Measurements from ENCODE around the gene PTCH2. TPM values are rescaled to one million over a fixed set of nuclear protein-coding genes. Genes with fewer than 3 reads are reported as not detected.
"Not testable (repeated sequence)": the region's sequence is repeated elsewhere in the genome, so short reads cannot be mapped to it uniquely, and the experiment has no call there.

Gene PTCH2
- total RNA-seq, 1 donor from 2014 or later: 3.0 TPM

DNA sequence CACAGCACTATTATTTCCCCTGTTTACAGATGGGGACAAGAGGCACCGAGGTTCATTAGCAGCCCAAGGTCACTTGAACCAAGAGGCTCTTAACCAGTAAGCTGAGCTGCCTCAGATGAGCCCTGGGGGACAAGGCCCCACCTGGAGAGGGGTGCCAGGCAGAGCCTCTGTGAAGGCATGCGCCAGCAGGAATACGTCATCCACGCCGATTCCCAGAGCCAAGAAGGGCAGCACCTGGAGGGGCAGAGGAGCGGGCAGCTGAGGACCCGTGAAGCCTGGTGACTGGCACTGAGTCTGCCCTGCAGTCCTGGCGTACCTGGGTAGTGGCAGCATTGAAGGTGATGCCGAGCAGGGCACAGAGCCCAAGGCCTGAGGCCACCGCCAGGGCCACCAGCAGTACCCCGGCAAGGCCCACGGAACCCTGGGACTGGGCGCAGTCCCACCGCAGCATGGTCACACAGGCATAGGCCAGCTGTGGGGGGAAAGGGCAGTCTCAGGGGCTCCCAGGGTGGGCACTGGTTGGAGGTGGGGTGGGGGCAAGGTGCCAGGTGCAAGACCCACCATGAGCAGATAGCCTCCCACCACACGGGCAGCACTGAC lies 14.1 kb downstream of the PTCH2 start:
- Mint-ChIP-seq H3K27me3 (no peaks in the 10 kb centered on the region), H3K4me3 (ENCODE audit: low read depth) (no peak overlapping the region), H3K9me3 (ENCODE audit: low read depth) (no peaks in the 10 kb centered on the region), H3K4me1 (ENCODE audit: low read depth) (peaks cover 2% of the 10 kb centered on the region), H3K36me3 (ENCODE audit: insufficient read depth) (no peaks in the 10 kb centered on the region), H3K27ac (no peak overlapping the region)
- no peak for DNase-seq (ENCODE audit: low spot score, unreplicated experiment)
- TF ChIP-seq, protein P1, sequence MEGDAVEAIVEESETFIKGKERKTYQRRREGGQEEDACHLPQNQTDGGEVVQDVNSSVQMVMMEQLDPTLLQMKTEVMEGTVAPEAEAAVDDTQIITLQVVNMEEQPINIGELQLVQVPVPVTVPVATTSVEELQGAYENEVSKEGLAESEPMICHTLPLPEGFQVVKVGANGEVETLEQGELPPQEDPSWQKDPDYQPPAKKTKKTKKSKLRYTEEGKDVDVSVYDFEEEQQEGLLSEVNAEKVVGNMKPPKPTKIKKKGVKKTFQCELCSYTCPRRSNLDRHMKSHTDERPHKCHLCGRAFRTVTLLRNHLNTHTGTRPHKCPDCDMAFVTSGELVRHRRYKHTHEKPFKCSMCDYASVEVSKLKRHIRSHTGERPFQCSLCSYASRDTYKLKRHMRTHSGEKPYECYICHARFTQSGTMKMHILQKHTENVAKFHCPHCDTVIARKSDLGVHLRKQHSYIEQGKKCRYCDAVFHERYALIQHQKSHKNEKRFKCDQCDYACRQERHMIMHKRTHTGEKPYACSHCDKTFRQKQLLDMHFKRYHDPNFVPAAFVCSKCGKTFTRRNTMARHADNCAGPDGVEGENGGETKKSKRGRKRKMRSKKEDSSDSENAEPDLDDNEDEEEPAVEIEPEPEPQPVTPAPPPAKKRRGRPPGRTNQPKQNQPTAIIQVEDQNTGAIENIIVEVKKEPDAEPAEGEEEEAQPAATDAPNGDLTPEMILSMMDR (IDR thresholded peaks at IDR 0.05; ENCODE audit: unreplicated experiment): no peak

DNA sequence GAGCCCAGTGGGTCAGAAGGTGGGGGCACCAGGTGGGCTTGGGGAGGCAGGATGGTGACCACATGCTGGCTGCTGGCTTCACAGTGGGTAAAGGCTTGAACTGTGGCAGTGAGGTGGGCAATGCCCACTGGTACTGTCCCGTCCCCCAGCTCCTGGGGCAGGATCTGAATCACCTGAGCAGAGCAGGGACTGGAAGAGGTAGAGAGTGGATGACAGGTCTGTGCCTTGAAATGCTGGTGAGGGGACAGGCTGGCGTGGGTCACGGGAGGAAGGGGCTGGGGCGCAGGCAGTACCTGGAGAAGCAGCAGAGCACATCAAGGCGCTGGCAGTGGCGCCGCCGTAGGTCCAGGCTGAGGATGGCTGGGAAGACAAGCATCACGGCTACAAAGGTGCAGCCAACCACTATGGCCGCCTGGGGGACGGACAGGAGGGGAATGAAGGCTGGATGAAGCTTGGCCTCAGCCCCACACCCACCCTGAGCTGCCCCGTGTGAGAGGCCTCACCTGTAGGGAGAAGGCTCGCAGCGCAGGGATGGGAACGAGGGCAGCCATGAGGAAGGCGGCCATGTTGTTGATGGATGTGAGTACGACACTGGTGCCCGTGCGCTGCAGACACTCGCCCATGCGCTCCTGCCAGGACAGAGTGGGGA lies 14.9 kb downstream of the PTCH2 start:
- peaks cover 2% of the 10 kb centered on the region for H3K4me1 Mint-ChIP-seq (ENCODE audit: low read depth)
- no peak overlapping the region for H3K4me3 Mint-ChIP-seq (ENCODE audit: low read depth)
- no peaks in the 10 kb centered on the region for H3K27me3 Mint-ChIP-seq
- TF ChIP-seq, protein P1 (IDR thresholded peaks at IDR 0.05; ENCODE audit: unreplicated experiment): no peak
- no peaks in the 10 kb centered on the region for H3K36me3 Mint-ChIP-seq (ENCODE audit: insufficient read depth)
- no peak for DNase-seq (ENCODE audit: low spot score, unreplicated experiment)
- no peaks in the 10 kb centered on the region for H3K9me3 Mint-ChIP-seq (ENCODE audit: low read depth)
- no peak overlapping the region for H3K27ac Mint-ChIP-seq

DNA sequence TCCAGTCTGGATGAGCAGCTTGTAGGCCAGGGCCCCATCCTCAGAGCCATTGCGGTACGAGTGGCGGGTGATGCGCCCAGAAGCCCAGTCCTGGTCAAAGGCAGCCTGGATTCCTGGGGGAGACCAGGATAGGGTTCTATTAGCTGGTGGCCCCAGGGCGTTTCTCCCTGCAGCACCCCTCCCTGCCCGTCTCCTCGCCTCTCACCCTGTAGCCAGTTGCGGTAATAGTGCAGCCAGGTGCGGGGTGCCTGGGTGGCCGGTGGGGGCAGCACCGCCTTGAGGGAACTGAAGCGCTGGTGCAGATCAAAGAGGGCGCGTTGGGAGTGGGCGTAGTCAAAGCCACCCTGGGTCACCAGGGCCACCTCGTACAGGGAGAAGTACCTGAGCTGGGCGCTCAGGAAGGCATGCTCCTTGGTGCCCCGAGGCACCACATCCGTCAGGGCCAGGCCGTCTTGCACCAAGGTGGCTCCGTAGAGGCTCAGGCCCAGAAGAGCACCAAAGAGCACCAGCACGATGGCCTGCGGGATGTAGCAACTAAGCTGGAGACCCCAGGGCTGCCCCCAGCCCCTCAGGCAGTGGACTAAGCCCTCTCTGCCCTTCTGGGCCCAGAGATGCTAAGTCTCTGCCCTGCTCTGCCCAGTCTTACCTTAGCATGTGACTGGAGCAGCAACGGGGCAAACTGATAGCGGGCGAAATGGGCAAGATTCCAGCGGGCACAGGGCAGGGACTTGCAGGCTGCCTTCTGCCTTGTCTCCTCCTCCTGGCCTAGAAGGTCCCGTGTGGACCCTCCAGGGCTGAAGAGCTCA lies 15.7 kb downstream of the PTCH2 start:
- Mint-ChIP-seq H3K9me3 (ENCODE audit: low read depth) (no peaks in the 10 kb centered on the region), H3K4me1 (ENCODE audit: low read depth) (peaks cover 2% of the 10 kb centered on the region), H3K27me3 (no peaks in the 10 kb centered on the region), H3K27ac (no peak overlapping the region), H3K4me3 (ENCODE audit: low read depth) (no peak overlapping the region), H3K36me3 (ENCODE audit: insufficient read depth) (no peaks in the 10 kb centered on the region)
- no peak for DNase-seq (ENCODE audit: low spot score, unreplicated experiment)
- TF ChIP-seq, protein P1 (IDR thresholded peaks at IDR 0.05; ENCODE audit: unreplicated experiment): peak; percentile 19

DNA sequence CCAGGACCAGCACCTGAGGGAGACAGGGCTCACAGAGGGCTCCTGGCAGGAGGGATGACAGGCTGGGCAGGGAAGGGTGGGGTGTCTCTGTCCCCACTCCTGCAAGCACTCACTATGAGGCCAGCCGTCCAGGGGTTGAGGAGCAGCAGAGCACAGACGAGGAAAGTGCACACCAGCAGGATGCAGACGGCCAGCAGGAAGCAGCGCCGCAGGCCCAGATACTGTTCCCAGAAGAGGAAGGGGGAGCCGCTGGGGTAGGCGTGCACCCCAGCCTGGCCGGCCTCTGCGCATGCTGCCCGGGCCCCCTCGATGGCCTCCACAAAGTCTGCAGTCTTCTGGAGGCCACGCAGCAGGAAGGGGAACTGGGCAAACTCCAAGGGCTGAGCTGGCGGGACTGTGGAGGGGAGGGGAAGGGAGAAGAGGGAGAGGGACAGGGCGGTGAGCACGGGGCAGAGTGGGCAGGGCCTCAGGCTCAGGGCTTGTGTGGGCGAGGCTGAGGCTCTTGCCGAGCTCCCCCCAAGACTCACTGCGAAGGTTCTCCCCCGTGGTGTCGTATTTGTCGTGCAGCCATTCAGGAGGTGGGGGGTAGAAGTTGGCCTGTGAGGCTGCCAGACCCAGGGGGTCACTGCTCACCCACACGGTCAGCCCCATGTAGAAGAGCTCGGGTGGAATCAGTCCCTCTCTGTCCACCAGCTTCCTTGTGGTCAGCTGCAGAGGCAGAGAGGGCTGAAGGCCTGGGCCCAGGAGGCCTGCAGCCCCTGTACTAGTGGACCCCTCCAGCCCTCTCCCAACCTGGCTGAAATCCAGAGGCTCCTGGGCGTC lies 16.5 kb downstream of the PTCH2 start:
- Mint-ChIP-seq H3K4me1 (ENCODE audit: low read depth) (peaks cover 2% of the 10 kb centered on the region), H3K27me3 (no peaks in the 10 kb centered on the region), H3K4me3 (ENCODE audit: low read depth) (no peak overlapping the region), H3K27ac (no peak overlapping the region), H3K9me3 (ENCODE audit: low read depth) (no peaks in the 10 kb centered on the region), H3K36me3 (ENCODE audit: insufficient read depth) (no peaks in the 10 kb centered on the region)
- TF ChIP-seq, protein P1 (IDR thresholded peaks at IDR 0.05; ENCODE audit: unreplicated experiment): no peak
- DNase-seq (ENCODE audit: low spot score, unreplicated experiment): no peak

DNA sequence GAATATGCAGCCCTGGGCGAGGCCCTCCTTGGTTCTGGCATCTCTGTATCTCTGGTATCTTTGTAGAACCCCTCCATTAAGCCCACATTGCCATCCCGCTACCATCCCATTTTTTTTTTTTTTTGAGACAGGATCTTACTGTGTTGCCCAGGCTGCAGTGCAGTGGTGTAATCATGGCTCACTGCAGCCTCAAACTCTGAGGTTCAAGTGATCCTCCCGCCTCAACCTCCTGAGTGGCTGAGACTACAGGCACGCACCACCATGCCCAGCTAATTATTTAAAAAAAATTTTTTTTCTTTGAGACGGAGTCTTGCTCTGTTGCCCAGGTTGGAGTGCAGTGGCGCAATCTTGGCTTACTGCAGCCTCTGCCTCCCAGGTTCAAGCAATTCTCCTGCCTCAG lies 18.7 kb downstream of the PTCH2 start:
- not testable (repeated sequence) for H3K36me3 Mint-ChIP-seq (ENCODE audit: insufficient read depth)

More for the DNA sequence above, 18.7 kb downstream of the PTCH2 start:
- H3K9me3 Mint-ChIP-seq (ENCODE audit: low read depth); H3K27me3 Mint-ChIP-seq; DNase-seq (ENCODE audit: low spot score, unreplicated experiment); H3K27ac Mint-ChIP-seq; H3K4me3 Mint-ChIP-seq (ENCODE audit: low read depth): not testable (repeated sequence)
- peaks cover 10% of the 10 kb centered on the region for H3K4me1 Mint-ChIP-seq (ENCODE audit: low read depth)
